Right lung (tissue), 5 donors: ENCODE results near the gene TLE5. TPM values are rescaled to one million over a fixed set of nuclear protein-coding genes. Genes with fewer than 3 reads are reported as not detected.

Source experiments
- DNase-seq, 2 donors: peaks; one replicate each; pipeline ENCODE4 v3.0.0-alpha.2; 2013
- polyA plus RNA-seq, 5 donors: library from polyadenylated mRNA; unstranded; fragments of 120-200 nt; gene quantifications; one replicate each; pipeline versions ENCODE4 v1.2.1 to v1.2.3, GENCODE V29; 2013; ENCODE audit warnings: inconsistent platforms in 1 of 5, low replicate concordance in 1 of 5; ENCODE audit not compliant: insufficient read length in 5 of 5, insufficient read depth in 1 of 5

The TLE5 gene
- polyA plus RNA-seq, 5 donors: 691 to 1,051 (median 791) TPM

- DNase-seq: no peak
These were observed 56.1 kb downstream of the TLE5 start for GRCh38 chr19:3006075-3006767.

GRCh38 chr19:3005345-3005744 is 57.0 kb downstream of the TLE5 start:
- no peak for DNase-seq

- no peak for DNase-seq
These were observed 57.8 kb downstream of the TLE5 start for GRCh38 chr19:3004522-3004921.

GRCh38 chr19:3003046-3003445 is 59.2 kb downstream of the TLE5 start:
- no peak for DNase-seq

Other genes with a start within 250 kb of the TLE5 start
- 1 to 10 TPM; 6.8 to 9.1 (median 8.6) TPM for gene ZNF554, start 242.6 kb downstream of the TLE5 start, polyA plus RNA-seq
- gene ZNF555, start 221.0 kb downstream of the TLE5 start, polyA plus RNA-seq: 10 to 100 TPM in 2 of 5 donors, 1 to 10 TPM in 3; 8.1 to 12.9 (median 9.4) TPM
- 1 to 10 TPM in 1 of 5 donors, under 1 TPM in 3, not detected in 1; 0.09 to 1.2 (median 0.21) TPM for gene ZNF556, start 195.2 kb downstream of the TLE5 start, polyA plus RNA-seq
- gene ZNF57, start 161.6 kb downstream of the TLE5 start, polyA plus RNA-seq: 1 to 10 TPM; 6.1 to 7.9 (median 7.1) TPM
- 10 to 100 TPM in 1 of 5 donors, 1 to 10 TPM in 4; 7.7 to 11.1 (median 8.8) TPM for gene ZNF77, start 117.5 kb downstream of the TLE5 start, polyA plus RNA-seq
- gene TLE6, start 84.9 kb downstream of the TLE5 start, polyA plus RNA-seq: 10 to 100 TPM in 3 of 5 donors, 1 to 10 TPM in 2; 8.2 to 13.6 (median 11.8) TPM
- gene TLE2, start 33.2 kb downstream of the TLE5 start, polyA plus RNA-seq: 100 to 1,000 TPM; 136 to 267 (median 184) TPM
- 10 to 100 TPM; 43.6 to 67.9 (median 54.6) TPM for gene GNA11, start 31.9 kb upstream of the TLE5 start, polyA plus RNA-seq
- gene GNA15, start 73.5 kb upstream of the TLE5 start, polyA plus RNA-seq: 1 to 10 TPM; 1.7 to 3.9 (median 2.3) TPM
- gene S1PR4, start 116.3 kb upstream of the TLE5 start, polyA plus RNA-seq: 1 to 10 TPM; 1.2 to 2.8 (median 1.7) TPM
- 10 to 100 TPM; 22.1 to 52.4 (median 34.4) TPM for gene NCLN, start 123.4 kb upstream of the TLE5 start, polyA plus RNA-seq
- 1 to 10 TPM; 1.3 to 4.1 (median 2.3) TPM for gene CELF5, start 162.2 kb upstream of the TLE5 start, polyA plus RNA-seq